Mesothelial cell of epicardium (in vitro differentiated cells): ENCODE results near the gene CTAGE9. TPM values are rescaled to one million over a fixed set of nuclear protein-coding genes. Genes with fewer than 3 reads are reported as not detected.

Source experiments
- DNase-seq, 2 experiments: peaks; one replicate each; pipeline ENCODE4 v3.0.0; 2021; ENCODE audit warnings: low spot score in 2 of 2; ENCODE audit not compliant: unreplicated experiment in 2 of 2
- H3K27ac Mint-ChIP-seq: 2 replicates; pipeline ENCODE4 v1.8.0; 2021; ENCODE audit warnings: mixed read lengths
- H3K27me3 Mint-ChIP-seq: 2 replicates; pipeline ENCODE4 v1.8.0; 2021; ENCODE audit warnings: low read depth, mixed read lengths
- H3K36me3 Mint-ChIP-seq: 2 replicates; pipeline ENCODE4 v1.8.0; 2021; ENCODE audit warnings: mixed read lengths
- H3K4me1 Mint-ChIP-seq: 2 replicates; pipeline ENCODE4 v1.8.0; 2021; ENCODE audit warnings: mixed read lengths
- H3K4me3 Mint-ChIP-seq: 2 replicates; pipeline ENCODE4 v1.8.0; 2021; ENCODE audit warnings: mild to moderate bottlenecking, moderate library complexity, mixed read lengths
- H3K9me3 Mint-ChIP-seq: 2 replicates; pipeline ENCODE4 v1.8.0; 2021; ENCODE audit warnings: mixed read lengths
- total RNA-seq: library from RNA; stranded (reverse); gene quantifications from 3 replicates; pipeline ENCODE4 v1.2.1, GENCODE V29; 2021
- TF ChIP-seq, protein P1 (sequence below): fragments of 200-600 bp; sonication (generic); IDR thresholded peaks from one replicate; pipeline ENCODE4 v1.5.0; 2021; ENCODE audit warnings: antibody characterized with exemption; ENCODE audit not compliant: unreplicated experiment

CTAGE9 gene
- total RNA-seq, 1 donor from 2014 or later: 0.16 TPM

DNA sequence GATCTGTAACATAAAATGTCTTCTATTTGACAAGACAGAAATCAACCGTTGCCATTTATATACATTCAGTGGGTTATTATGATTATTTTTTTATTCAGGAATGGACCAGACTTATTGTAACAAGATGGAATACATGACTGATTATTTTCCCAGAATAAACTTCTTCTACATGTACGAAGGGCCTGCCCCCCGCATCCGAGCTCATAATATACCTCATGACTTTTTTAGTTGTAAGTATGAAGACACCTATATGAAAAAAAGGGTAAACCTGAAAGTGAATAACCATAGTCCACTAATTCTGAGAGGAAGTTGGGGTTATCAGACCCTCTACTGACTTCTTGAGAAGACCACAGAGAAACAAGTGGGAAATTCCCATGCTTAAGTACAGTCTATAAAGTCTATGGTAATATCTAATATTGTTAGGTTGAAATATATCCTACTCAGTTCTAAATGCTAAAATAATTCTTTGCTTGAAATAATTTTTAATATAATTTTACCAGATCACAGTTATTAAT is 25.5 kb downstream of the CTAGE9 start:
- Mint-ChIP-seq H3K27me3 (no peaks in the 10 kb centered on the region), H3K4me3 (no peak overlapping the region), H3K27ac (no peak overlapping the region), H3K4me1 (no peaks in the 10 kb centered on the region), H3K36me3 (no peaks in the 10 kb centered on the region), H3K9me3 (no peaks in the 10 kb centered on the region)
- TF ChIP-seq, protein P1, sequence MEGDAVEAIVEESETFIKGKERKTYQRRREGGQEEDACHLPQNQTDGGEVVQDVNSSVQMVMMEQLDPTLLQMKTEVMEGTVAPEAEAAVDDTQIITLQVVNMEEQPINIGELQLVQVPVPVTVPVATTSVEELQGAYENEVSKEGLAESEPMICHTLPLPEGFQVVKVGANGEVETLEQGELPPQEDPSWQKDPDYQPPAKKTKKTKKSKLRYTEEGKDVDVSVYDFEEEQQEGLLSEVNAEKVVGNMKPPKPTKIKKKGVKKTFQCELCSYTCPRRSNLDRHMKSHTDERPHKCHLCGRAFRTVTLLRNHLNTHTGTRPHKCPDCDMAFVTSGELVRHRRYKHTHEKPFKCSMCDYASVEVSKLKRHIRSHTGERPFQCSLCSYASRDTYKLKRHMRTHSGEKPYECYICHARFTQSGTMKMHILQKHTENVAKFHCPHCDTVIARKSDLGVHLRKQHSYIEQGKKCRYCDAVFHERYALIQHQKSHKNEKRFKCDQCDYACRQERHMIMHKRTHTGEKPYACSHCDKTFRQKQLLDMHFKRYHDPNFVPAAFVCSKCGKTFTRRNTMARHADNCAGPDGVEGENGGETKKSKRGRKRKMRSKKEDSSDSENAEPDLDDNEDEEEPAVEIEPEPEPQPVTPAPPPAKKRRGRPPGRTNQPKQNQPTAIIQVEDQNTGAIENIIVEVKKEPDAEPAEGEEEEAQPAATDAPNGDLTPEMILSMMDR: no peak
- no peak for DNase-seq

DNA sequence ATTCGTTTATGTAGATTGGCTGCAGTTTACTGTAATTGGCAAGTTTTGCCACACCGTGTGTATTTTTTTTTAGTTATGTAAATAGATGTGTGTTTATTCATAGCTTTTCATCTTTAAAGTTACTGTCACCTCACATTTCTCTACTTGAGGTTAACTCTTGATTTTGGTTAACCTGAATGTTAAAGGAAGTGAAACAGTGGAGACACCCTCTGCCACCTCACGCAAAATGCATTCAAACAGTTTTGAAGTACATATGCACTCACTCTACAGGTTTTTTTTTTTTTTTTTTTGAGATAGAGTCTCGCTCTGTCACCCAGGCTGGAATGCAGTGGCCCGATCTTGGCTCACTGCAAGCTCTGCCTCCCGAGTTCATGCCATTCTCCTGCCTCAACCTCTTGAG is 27.3 kb downstream of the CTAGE9 start:
- Mint-ChIP-seq H3K27me3 (no peaks in the 10 kb centered on the region), H3K36me3 (no peaks in the 10 kb centered on the region), H3K4me1 (no peaks in the 10 kb centered on the region), H3K4me3 (no peak overlapping the region), H3K27ac (no peak overlapping the region), H3K9me3 (no peaks in the 10 kb centered on the region)
- TF ChIP-seq, protein P1: no peak
- no peak for DNase-seq

DNA sequence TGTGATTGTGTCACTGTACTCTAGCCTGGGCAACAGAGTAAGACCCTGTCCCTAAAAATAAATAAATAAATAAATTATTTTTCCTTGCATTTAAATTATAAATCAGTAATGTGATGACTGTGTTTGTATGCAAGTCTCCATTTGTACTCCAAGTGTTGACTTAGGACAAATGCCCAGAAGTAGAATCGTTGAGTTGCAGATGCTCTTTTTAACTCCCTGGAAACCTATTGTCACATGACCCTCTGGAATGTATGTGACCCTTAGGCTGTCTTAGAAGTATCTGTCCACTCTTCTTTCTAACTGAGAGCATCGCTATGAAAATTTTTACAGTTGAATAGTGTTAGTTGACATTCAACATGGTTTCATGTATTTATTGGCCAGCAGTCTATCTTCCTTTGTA is 28.4 kb downstream of the CTAGE9 start:
- Mint-ChIP-seq H3K9me3 (no peaks in the 10 kb centered on the region), H3K36me3 (no peaks in the 10 kb centered on the region), H3K27me3 (no peaks in the 10 kb centered on the region), H3K4me3 (no peak overlapping the region), H3K27ac (no peak overlapping the region), H3K4me1 (no peaks in the 10 kb centered on the region)
- no peak for DNase-seq
- TF ChIP-seq, protein P1: no peak

DNA sequence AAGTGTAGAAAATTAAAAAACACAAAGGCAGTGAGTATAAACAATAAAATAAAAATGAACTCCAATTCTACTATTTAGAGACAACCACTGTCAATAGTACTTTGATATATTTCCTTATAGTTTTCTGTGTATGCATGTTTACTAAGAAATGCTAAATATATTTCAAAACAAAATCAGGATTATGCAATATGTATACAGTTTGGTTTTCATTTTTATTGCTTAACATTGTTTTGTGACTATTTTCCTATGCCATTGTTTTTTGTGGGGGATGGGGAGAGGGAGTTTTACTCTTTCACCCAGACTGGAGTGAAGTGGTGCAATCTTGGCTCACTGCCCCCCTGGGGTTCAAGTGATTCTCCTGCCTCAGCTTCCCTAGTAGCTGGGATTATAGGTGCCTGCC is 29.2 kb downstream of the CTAGE9 start:
- H3K36me3 Mint-ChIP-seq: no peaks in the 10 kb centered on the region
- H3K27ac Mint-ChIP-seq: no peak overlapping the region
- no peaks in the 10 kb centered on the region for H3K9me3 Mint-ChIP-seq
- no peak for DNase-seq
- no peaks in the 10 kb centered on the region for H3K27me3 Mint-ChIP-seq
- H3K4me1 Mint-ChIP-seq: no peaks in the 10 kb centered on the region
- no peak overlapping the region for H3K4me3 Mint-ChIP-seq
- TF ChIP-seq, protein P1: no peak

DNA sequence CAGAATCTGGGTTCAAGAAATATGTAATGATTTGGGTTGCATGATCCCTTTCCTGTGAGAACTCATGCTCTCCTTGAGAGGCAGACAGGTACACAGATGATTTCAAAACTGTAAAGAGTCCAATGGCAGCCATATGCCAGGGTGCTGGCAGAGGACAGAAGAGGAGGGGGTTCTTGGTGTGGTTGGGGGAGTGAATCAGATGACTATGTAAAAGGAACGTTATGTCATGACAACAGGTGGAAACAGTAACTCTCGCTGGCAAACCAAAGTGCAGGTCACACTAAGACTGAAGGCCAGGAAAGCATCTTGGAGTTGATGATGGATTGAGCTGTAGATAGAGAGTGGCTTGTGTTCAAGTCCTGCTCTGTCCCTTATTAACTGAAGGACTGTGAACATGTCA is 29.9 kb downstream of the CTAGE9 start:
- no peaks in the 10 kb centered on the region for H3K4me1 Mint-ChIP-seq
- H3K27me3 Mint-ChIP-seq: no peaks in the 10 kb centered on the region
- TF ChIP-seq, protein P1: no peak

DNA sequence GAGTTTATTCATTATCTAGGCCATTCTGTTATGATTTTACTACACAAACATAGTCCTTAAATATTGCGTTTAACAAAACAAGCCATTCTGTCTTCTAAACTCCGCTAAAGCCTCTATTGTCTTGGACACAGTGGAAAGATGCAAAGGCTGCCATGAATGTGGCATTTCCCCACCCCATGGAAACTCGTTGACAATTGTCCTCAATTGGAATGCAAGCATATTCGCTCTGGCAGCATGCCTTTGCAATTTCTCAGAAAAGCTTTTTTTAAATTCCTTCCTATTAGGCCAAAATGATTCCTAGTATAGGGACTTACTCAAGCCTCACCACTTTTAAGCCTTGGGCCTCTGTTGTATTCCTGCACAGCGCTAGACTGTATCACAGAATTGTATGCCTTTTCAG is 32.4 kb downstream of the CTAGE9 start:
- no peaks in the 10 kb centered on the region for H3K36me3 Mint-ChIP-seq
- no peak for DNase-seq
- H3K4me3 Mint-ChIP-seq: no peak overlapping the region
- no peak overlapping the region for H3K27ac Mint-ChIP-seq
- no peaks in the 10 kb centered on the region for H3K4me1 Mint-ChIP-seq
- no peaks in the 10 kb centered on the region for H3K9me3 Mint-ChIP-seq
- TF ChIP-seq, protein P1: no peak
- no peaks in the 10 kb centered on the region for H3K27me3 Mint-ChIP-seq

More for the DNA sequence above, 29.9 kb downstream of the CTAGE9 start:
- Mint-ChIP-seq H3K36me3 (no peaks in the 10 kb centered on the region), H3K9me3 (no peaks in the 10 kb centered on the region), H3K4me3 (no peak overlapping the region), H3K27ac (no peak overlapping the region)
- no peak for DNase-seq
